Measurements from ENCODE around the gene SEC14L2.

SEC14L2 gene

DNA sequence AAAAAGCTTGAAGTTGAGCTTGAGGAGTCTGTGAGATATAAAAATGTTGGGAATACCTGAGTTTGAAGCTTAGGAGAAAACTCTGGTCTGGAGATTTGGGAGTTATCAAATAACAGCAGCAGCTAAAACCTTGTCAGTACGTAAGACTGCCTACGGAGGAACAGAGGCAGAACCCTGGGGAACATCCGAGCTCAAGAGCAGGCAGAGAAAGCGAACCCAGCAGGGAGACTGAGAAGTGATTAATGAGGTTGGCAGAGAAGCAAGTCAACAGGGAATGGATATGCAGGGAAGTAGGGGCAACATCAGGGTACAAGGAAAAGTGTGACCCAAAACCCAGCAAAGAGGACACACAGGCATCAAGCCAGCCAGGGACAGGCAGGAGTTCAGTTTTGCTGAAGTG lies 16.2 kb downstream of the SEC14L2 start:
- no peaks in the 10 kb centered on the region for H3K9me3 ChIP-seq (ENCODE audit: insufficient read depth, low read length)
- no peak for TF ChIP-seq EZH2phosphoT487 (conservative IDR thresholded peaks at IDR 0.05; ENCODE audit: low read length)
- TF ChIP-seq, protein P1, sequence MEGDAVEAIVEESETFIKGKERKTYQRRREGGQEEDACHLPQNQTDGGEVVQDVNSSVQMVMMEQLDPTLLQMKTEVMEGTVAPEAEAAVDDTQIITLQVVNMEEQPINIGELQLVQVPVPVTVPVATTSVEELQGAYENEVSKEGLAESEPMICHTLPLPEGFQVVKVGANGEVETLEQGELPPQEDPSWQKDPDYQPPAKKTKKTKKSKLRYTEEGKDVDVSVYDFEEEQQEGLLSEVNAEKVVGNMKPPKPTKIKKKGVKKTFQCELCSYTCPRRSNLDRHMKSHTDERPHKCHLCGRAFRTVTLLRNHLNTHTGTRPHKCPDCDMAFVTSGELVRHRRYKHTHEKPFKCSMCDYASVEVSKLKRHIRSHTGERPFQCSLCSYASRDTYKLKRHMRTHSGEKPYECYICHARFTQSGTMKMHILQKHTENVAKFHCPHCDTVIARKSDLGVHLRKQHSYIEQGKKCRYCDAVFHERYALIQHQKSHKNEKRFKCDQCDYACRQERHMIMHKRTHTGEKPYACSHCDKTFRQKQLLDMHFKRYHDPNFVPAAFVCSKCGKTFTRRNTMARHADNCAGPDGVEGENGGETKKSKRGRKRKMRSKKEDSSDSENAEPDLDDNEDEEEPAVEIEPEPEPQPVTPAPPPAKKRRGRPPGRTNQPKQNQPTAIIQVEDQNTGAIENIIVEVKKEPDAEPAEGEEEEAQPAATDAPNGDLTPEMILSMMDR (IDR thresholded peaks at IDR 0.05; ENCODE audit: insufficient read depth, low read length, poor library complexity, severe bottlenecking): no peak
- H3K9me2 ChIP-seq (replicated peaks; ENCODE audit: insufficient read depth, low read length): no peaks in the 10 kb centered on the region
- no peaks in the 10 kb centered on the region for H3F3A ChIP-seq (ENCODE audit: insufficient read depth)
- H4K20me1 ChIP-seq (ENCODE audit: low read depth, low read length): no peaks in the 10 kb centered on the region
- no peak overlapping the region for H3K9ac ChIP-seq (ENCODE audit: low read length)
- no peak overlapping the region for H2AFZ ChIP-seq (ENCODE audit: low read depth, low read length, severe bottlenecking)
- no peaks in the 10 kb centered on the region for H3K79me2 ChIP-seq (ENCODE audit: insufficient read depth, low read length)
- no peaks in the 10 kb centered on the region for H3K36me3 ChIP-seq (ENCODE audit: low read length)
- no peak overlapping the region for H3K4me2 ChIP-seq (ENCODE audit: low read depth, low read length, poor library complexity, severe bottlenecking)
- no peak overlapping the region for H3K4me3 ChIP-seq (ENCODE audit: insufficient read depth, low read length, poor library complexity, severe bottlenecking)
- H3K27ac ChIP-seq (ENCODE audit: low read depth, low read length): no peak overlapping the region
- H3K27me3 ChIP-seq (ENCODE audit: low read length): no peaks in the 10 kb centered on the region

DNA sequence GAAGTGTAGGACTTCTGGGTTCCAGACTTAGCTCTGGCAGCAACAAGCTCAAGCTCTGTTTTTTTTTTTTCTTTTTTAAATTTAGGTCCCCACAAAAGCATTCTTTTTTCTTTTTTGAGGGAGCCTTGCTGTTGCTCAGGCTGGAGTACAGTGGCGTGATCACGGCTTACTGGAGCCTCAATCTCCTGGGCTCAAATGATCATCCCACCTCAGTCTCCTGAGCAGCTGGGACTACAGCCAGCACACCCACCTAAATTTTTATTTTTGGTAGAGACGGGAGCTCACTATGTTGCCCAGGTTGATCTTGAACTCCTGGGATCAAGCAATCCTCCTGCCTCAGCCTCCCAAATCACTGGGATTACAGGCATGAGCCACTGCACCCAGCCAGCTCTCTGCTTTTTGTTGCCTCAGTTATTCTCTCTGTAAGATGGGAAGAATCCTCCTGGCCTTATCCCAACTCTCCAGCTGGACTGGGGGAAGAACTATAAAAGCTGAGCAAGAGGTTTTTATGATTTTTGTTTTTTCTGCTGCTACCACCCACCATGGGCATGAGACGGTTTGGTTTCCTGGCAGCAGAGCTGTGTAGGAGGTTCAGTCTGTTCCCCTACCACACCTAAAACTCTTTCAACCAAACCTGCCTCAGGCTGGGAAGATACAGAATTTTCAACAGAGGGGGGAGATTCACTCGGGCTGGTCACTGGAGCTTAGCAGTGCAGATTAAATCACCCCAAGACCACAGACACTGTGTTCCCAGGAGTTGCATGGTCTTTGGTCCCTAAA lies 17.1 kb downstream of the SEC14L2 start:
- TF ChIP-seq, protein P1 (IDR thresholded peaks at IDR 0.05; ENCODE audit: insufficient read depth, low read length, poor library complexity, severe bottlenecking): no peak
- no peak for TF ChIP-seq EZH2phosphoT487 (conservative IDR thresholded peaks at IDR 0.05; ENCODE audit: low read length)
- Histone ChIP-seq H2AFZ (ENCODE audit: low read depth, low read length, severe bottlenecking) (no peak overlapping the region), H3K27ac (ENCODE audit: low read depth, low read length) (no peak overlapping the region), H3F3A (ENCODE audit: insufficient read depth) (no peaks in the 10 kb centered on the region), H3K27me3 (ENCODE audit: low read length) (no peaks in the 10 kb centered on the region), H3K9me2 (replicated peaks; ENCODE audit: insufficient read depth, low read length) (no peaks in the 10 kb centered on the region), H4K20me1 (ENCODE audit: low read depth, low read length) (no peaks in the 10 kb centered on the region), H3K4me3 (ENCODE audit: insufficient read depth, low read length, poor library complexity, severe bottlenecking) (no peak overlapping the region), H3K4me2 (ENCODE audit: low read depth, low read length, poor library complexity, severe bottlenecking) (no peak overlapping the region), H3K9me3 (ENCODE audit: insufficient read depth, low read length) (no peaks in the 10 kb centered on the region), H3K9ac (ENCODE audit: low read length) (no peak overlapping the region), H3K36me3 (ENCODE audit: low read length) (no peaks in the 10 kb centered on the region), H3K79me2 (ENCODE audit: insufficient read depth, low read length) (no peaks in the 10 kb centered on the region)

DNA sequence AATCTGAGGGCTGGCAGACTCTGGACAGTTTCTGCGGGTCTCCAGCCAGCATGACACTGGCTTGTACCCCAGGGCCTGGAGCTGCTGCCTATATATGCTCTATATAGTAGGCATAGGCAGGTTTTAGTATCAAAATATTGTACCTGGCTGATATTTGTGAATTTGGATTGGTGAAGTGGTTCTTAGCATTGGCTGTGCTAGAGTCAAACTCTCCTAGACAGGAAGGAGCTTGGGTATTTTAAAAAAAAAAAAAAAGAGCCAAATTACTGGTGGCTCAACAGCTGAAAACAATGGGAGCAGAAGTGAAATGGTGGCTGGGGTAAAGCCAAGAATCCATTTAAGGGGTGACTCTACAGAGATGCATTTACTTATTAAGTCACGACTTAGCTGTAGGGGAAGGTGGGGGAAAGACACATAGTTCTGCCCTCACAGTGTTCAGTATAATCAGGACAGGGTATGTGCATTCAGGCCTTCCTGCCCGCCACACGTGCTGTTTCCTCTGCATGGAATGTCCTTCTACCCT lies 17.8 kb downstream of the SEC14L2 start:
- no peak overlapping the region for H3K27ac ChIP-seq (ENCODE audit: low read depth, low read length)
- H4K20me1 ChIP-seq (ENCODE audit: low read depth, low read length): no peaks in the 10 kb centered on the region
- no peak overlapping the region for H3K4me3 ChIP-seq (ENCODE audit: insufficient read depth, low read length, poor library complexity, severe bottlenecking)
- H2AFZ ChIP-seq (ENCODE audit: low read depth, low read length, severe bottlenecking): no peak overlapping the region
- H3K27me3 ChIP-seq (ENCODE audit: low read length): no peaks in the 10 kb centered on the region
- no peaks in the 10 kb centered on the region for H3F3A ChIP-seq (ENCODE audit: insufficient read depth)
- no peaks in the 10 kb centered on the region for H3K9me2 ChIP-seq (replicated peaks; ENCODE audit: insufficient read depth, low read length)
- H3K9ac ChIP-seq (ENCODE audit: low read length): no peak overlapping the region
- no peak overlapping the region for H3K4me2 ChIP-seq (ENCODE audit: low read depth, low read length, poor library complexity, severe bottlenecking)
- H3K79me2 ChIP-seq (ENCODE audit: insufficient read depth, low read length): no peaks in the 10 kb centered on the region
- no peaks in the 10 kb centered on the region for H3K9me3 ChIP-seq (ENCODE audit: insufficient read depth, low read length)
- TF ChIP-seq EZH2phosphoT487 (conservative IDR thresholded peaks at IDR 0.05; ENCODE audit: low read length): no peak
- TF ChIP-seq, protein P1 (IDR thresholded peaks at IDR 0.05; ENCODE audit: insufficient read depth, low read length, poor library complexity, severe bottlenecking): no peak
- H3K36me3 ChIP-seq (ENCODE audit: low read length): no peaks in the 10 kb centered on the region
